Kidney (tissue), 14 donors: ENCODE measurements around the gene PHYHIPL. TPM values are rescaled to one million over a fixed set of nuclear protein-coding genes. Genes with fewer than 3 reads are reported as not detected.
A peak's percentile ranks its signal among the peaks of the same experiment; 100 is the strongest.

ENCODE experiments used
- DNase-seq, 5 donors: peaks; one replicate each; pipeline ENCODE4 v3.0.0-alpha.2; 2013 to 2020
- FAIRE-seq: peaks from 2 replicates; lab custom pipeline; 2012; peaks lifted over from hg19 to GRCh38; lab: Jason Lieb, UNC
- H3K27ac ChIP-seq, 2 donors: one replicate each; pipeline ENCODE4 v1.7.0; 2013; ENCODE audit warnings: low read depth in 2 of 2, low read length in 2 of 2, inconsistent platforms in 1 of 2
- H3K27me3 ChIP-seq: one replicate; pipeline ENCODE4 v1.7.1; 2013; ENCODE audit warnings: low read length, inconsistent platforms; ENCODE audit not compliant: control insufficient read depth, insufficient read depth
- H3K36me3 ChIP-seq, 3 donors: one replicate each; pipeline versions ENCODE4 v1.7.0 to v1.7.1; 2013; ENCODE audit warnings: low read length in 3 of 3, control low read depth in 1 of 3, inconsistent platforms in 1 of 3; ENCODE audit not compliant: insufficient read depth in 3 of 3, control insufficient read depth in 2 of 3
- H3K4me1 ChIP-seq, 3 donors: one replicate each; pipeline versions ENCODE4 v1.7.0 to v1.7.1; 2013; ENCODE audit warnings: low read length in 3 of 3, inconsistent platforms in 1 of 3, low read depth in 1 of 3; ENCODE audit not compliant: control insufficient read depth in 2 of 3, insufficient read depth in 2 of 3
- H3K4me3 ChIP-seq, 3 donors: one replicate each; pipeline versions ENCODE4 v1.7.0 to v1.8.1; 2013; ENCODE audit warnings: low read length in 3 of 3, control low read depth in 1 of 3, inconsistent platforms in 1 of 3
- H3K9ac ChIP-seq, 3 donors: one replicate each; pipeline versions ENCODE4 v1.7.0 to v1.7.1; 2013; ENCODE audit warnings: low read length in 3 of 3, control low read depth in 1 of 3, inconsistent platforms in 1 of 3
- H3K9me3 ChIP-seq, 3 donors: one replicate each; pipeline versions ENCODE4 v1.7.0 to v1.7.1; 2013; ENCODE audit warnings: low read length in 3 of 3, control low read depth in 1 of 3, inconsistent platforms in 1 of 3; ENCODE audit not compliant: control insufficient read depth in 2 of 3, insufficient read depth in 1 of 3
- intact Hi-C: fragments of 100-400 bp; cut with DNase I; formaldehyde crosslinking; loops from one replicate; pipeline ENCODE4 v1.11.1; 2022
- polyA plus RNA-seq: library from polyadenylated mRNA; stranded (reverse); fragments of 350-450 nt; fragmentation: Illumina TruSeq; extraction: RNeasy Lipid Tissue Mini Kit (QIAGEN cat#74804); gene quantifications from one replicate; pipeline ENCODE4 v1.2.3, GENCODE V29; 2014; ENCODE audit warnings: low read depth, low replicate concordance; ENCODE audit not compliant: insufficient read depth
- total RNA-seq: library from RNA; stranded (reverse); fragmentation: NEBNext Ultra II Directional; extraction: Animal tissue kit (Norgen Biotek cat#: 25700); gene quantifications from one replicate; pipeline ENCODE4 v1.2.1, GENCODE V29; 2021
- TF ChIP-seq, protein P1 (sequence below): IDR thresholded peaks from 3 replicates; pipeline ENCODE4 v1.5.1; 2012; ENCODE audit warnings: mild to moderate bottlenecking, moderate library complexity, borderline replicate concordance; ENCODE audit not compliant: insufficient read depth; ENCODE audit errors: extremely low read depth
- donor health status: control.
- donor health status: control.
- donor health status: control.
- donor health status: control.
- donor health status: control.
- donor health status: DM: yes; HTN: yes; CAD: no.
- donor health status: Normal renal cell carcinoma (clear cell type).

The PHYHIPL gene
- total and polyA plus RNA-seq, 2 donors from 2014 or later = 12.0 to 19.2 TPM

GRCh38 chr10:59255463-59255862 lies 79.0 kb downstream of the PHYHIPL start:
- Histone ChIP-seq H3K27ac (no peak overlapping the region), H3K4me1 (no peaks in the 10 kb centered on the region), H3K9ac (no peak overlapping the region), H3K4me3 (no peak overlapping the region), H3K36me3 (peaks cover 0 to 4% (median 0%) of the 10 kb centered on the region in 3 donors), H3K9me3 (no peaks in the 10 kb centered on the region), H3K27me3 (no peaks in the 10 kb centered on the region)
- TF ChIP-seq, protein P1, sequence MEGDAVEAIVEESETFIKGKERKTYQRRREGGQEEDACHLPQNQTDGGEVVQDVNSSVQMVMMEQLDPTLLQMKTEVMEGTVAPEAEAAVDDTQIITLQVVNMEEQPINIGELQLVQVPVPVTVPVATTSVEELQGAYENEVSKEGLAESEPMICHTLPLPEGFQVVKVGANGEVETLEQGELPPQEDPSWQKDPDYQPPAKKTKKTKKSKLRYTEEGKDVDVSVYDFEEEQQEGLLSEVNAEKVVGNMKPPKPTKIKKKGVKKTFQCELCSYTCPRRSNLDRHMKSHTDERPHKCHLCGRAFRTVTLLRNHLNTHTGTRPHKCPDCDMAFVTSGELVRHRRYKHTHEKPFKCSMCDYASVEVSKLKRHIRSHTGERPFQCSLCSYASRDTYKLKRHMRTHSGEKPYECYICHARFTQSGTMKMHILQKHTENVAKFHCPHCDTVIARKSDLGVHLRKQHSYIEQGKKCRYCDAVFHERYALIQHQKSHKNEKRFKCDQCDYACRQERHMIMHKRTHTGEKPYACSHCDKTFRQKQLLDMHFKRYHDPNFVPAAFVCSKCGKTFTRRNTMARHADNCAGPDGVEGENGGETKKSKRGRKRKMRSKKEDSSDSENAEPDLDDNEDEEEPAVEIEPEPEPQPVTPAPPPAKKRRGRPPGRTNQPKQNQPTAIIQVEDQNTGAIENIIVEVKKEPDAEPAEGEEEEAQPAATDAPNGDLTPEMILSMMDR = no peak
- no peak for DNase-seq
- FAIRE-seq = no peak
- intact Hi-C loops = no loop called here

- no peak overlapping the region for H3K27ac ChIP-seq
- no peak for DNase-seq
- TF ChIP-seq, protein P1 = no peak
- H3K36me3 ChIP-seq = no peaks in the 10 kb centered on the region
- intact Hi-C loops = no loop called here
- no peak overlapping the region for H3K9ac ChIP-seq
- no peak for FAIRE-seq
- H3K4me3 ChIP-seq = no peak overlapping the region
- H3K27me3 ChIP-seq = no peaks in the 10 kb centered on the region
- no peaks in the 10 kb centered on the region for H3K4me1 ChIP-seq
- no peaks in the 10 kb centered on the region for H3K9me3 ChIP-seq
Measured at GRCh38 chr10:59257224-59257623, 80.8 kb downstream of the PHYHIPL start.

DNA sequence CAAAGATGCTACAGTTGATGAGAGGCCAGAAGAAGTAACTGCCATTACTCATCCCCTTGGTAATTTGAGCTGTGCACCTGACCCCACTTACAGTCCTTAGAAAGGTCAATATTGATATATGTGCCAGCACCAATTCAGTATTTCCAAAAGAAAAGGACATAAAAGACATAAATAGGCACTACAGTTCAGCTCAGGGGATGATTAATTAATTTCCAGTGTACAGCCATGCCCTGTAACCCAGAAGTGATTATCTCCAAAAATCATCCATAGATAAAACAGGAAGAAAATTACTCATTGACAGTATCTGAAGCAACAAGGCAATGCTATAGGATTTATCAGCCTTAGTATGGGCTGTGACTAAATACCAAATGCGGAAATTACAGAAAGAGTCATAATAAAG lies 82.4 kb downstream of the PHYHIPL start:
- H3K9me3 ChIP-seq = no peaks in the 10 kb centered on the region
- intact Hi-C loops = no loop called here
- no peak overlapping the region for H3K27ac ChIP-seq
- H3K4me3 ChIP-seq = no peak overlapping the region
- FAIRE-seq = no peak
- DNase-seq = no peak
- H3K27me3 ChIP-seq = no peaks in the 10 kb centered on the region
- no peak overlapping the region for H3K9ac ChIP-seq
- H3K36me3 ChIP-seq = no peaks in the 10 kb centered on the region
- no peaks in the 10 kb centered on the region for H3K4me1 ChIP-seq
- TF ChIP-seq, protein P1 = no peak

- H3K9me3 ChIP-seq = no peaks in the 10 kb centered on the region
- H3K4me3 ChIP-seq = no peak overlapping the region
- H3K36me3 ChIP-seq = peaks cover 0 to 2% (median 0%) of the 10 kb centered on the region in 3 donors
- H3K27me3 ChIP-seq = no peaks in the 10 kb centered on the region
- intact Hi-C loops = no loop called here
- no peak for FAIRE-seq
- H3K4me1 ChIP-seq = no peaks in the 10 kb centered on the region
- H3K27ac ChIP-seq = no peak overlapping the region
- no peak overlapping the region for H3K9ac ChIP-seq
- TF ChIP-seq, protein P1 = no peak
- DNase-seq = peak in 2 of 5 donors; percentile 8 to 42
Measured at GRCh38 chr10:59265141-59265540, 88.7 kb downstream of the PHYHIPL start.
